Prostate gland (tissue), 2 donors: ENCODE data around the gene FKBP1B. TPM values are rescaled to one million over a fixed set of nuclear protein-coding genes. Genes with fewer than 3 reads are reported as not detected.

ENCODE experiments used
- DNase-seq: peaks from one replicate; pipeline ENCODE4 v3.0.0-alpha.2; 2019; ENCODE audit warnings: low spot score
- H3K27ac ChIP-seq, 2 donors: fragments of 200-600 bp; sonication (generic); 2 replicates each; pipeline ENCODE4 v1.5.1; 2017 to 2019
- H3K27me3 ChIP-seq: fragments of 200-600 bp; sonication (generic); replicated peaks from 2 replicates; pipeline ENCODE4 v1.5.1; 2019; ENCODE audit not compliant: insufficient read depth
- H3K36me3 ChIP-seq, 2 donors: fragments of 200-600 bp; sonication (generic); 1 replicate in 1 of 2; 2 replicates in 1 of 2; pipeline versions ENCODE4 v1.5.1 to v1.8.1; 2017 to 2019
- H3K4me1 ChIP-seq: fragments of 200-600 bp; sonication (generic); replicated peaks from 2 replicates; pipeline ENCODE4 v1.5.1; 2019
- H3K4me3 ChIP-seq, 2 donors: fragments of 200-600 bp; sonication (generic); 2 replicates each; pipeline ENCODE4 v1.5.1; 2017 to 2019
- H3K9me3 ChIP-seq: fragments of 200-600 bp; sonication (generic); 2 replicates; pipeline ENCODE4 v1.5.1; 2017
- CTCF ChIP-seq, 4 experiments: fragments of 200-600 bp in 2 of 4; fragments of 450-650 bp in 2 of 4; sonication (generic) in 2 of 4; IDR thresholded peaks; 1 replicate in 3 of 4; 2 replicates in 1 of 4; pipeline ENCODE4 v1.5.1; 2016 to 2019; ENCODE audit warnings: antibody characterized with exemption in 4 of 4, mild to moderate bottlenecking in 2 of 4, moderate library complexity in 2 of 4
- POLR2A ChIP-seq: fragments of 450-650 bp; IDR thresholded peaks from one replicate; pipeline ENCODE4 v1.6.1; 2016; ENCODE audit warnings: antibody characterized with exemption, mild to moderate bottlenecking
- POLR2AphosphoS5 ChIP-seq: sonication (generic); formaldehyde crosslinking; IDR thresholded peaks from one replicate; pipeline ENCODE4 v1.6.1; 2017; ENCODE audit warnings: antibody characterized with exemption
- WGBS: methylation state at CpG from one replicate; pipeline ENCODE4 v1.1.5; 2018; 5-methylcytosine and 5-hydroxymethylcytosine counted together
- intact Hi-C: fragments of 100-400 bp; cut with DNase I; formaldehyde crosslinking; loops from one replicate; pipeline ENCODE4 v1.14.2; 2022
- total RNA-seq, 2 donors: library from RNA; depleted of rRNA; stranded (reverse); fragments of >200 nt; gene quantifications; one replicate each; pipeline ENCODE4 v1.1.0, GENCODE V29; 2016

FKBP1B gene
- total RNA-seq, 2 donors from 2014 or later, result 8.5 to 8.6 TPM

- TF ChIP-seq POLR2AphosphoS5 (no peak), POLR2A (no peak)
Observed at GRCh38 chr2:24065341-24065740, 15.8 kb downstream of the FKBP1B start.

GRCh38 chr2:24072259-24072658 lies 22.7 kb downstream of the FKBP1B start:
- TF ChIP-seq POLR2A (no peak), CTCF (IDR thresholded peaks at IDR 0.05) (no peak), POLR2AphosphoS5 (no peak)
- intact Hi-C loops, result no loop called here
- no peak overlapping the region for H3K27ac ChIP-seq

More at GRCh38 chr2:24065341-24065740, 15.8 kb downstream of the FKBP1B start:
- Histone ChIP-seq H3K4me3 (no peak overlapping the region), H3K27ac (no peak overlapping the region), H3K27me3 (no peaks in the 10 kb centered on the region), H3K9me3 (no peaks in the 10 kb centered on the region), H3K36me3 (no peaks in the 10 kb centered on the region), H3K4me1 (no peaks in the 10 kb centered on the region)
- DNase-seq, result no peak
- intact Hi-C loops, result no loop called here
- 79% methylated on average over 2 of the region's 2 CpGs for WGBS

DNA sequence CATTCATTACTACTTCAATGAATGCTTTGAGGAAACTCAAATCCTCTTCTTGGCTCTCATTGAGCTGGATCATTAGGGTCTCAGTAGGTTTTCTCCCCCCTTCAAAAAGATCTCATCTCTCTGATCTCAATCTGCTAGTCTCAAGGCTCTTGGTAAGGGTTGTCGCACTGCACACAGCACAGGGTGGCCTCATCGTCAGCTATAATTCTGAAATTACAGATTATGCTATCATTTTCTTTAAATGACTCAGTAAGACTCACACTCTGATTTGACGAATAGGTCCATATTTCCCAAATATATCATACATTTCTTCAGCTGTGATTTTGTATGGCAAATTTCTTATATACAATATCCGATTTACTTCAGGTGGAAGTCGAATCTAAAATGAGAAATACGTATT lies 24.3 kb downstream of the FKBP1B start:
- 94% methylated on average over 6 of the region's 6 CpGs for WGBS
- Histone ChIP-seq H3K4me3 (no peak overlapping the region), H3K9me3 (no peaks in the 10 kb centered on the region), H3K27ac (no peak overlapping the region), H3K36me3 (no peaks in the 10 kb centered on the region), H3K27me3 (no peaks in the 10 kb centered on the region), H3K4me1 (no peaks in the 10 kb centered on the region)
- intact Hi-C loops, result no loop called here
- no peak for DNase-seq
- TF ChIP-seq CTCF (IDR thresholded peaks at IDR 0.05) (no peak), POLR2A (no peak), POLR2AphosphoS5 (no peak)

More at GRCh38 chr2:24072259-24072658, 22.7 kb downstream of the FKBP1B start:
- Histone ChIP-seq H3K27me3 (no peaks in the 10 kb centered on the region), H3K4me1 (no peaks in the 10 kb centered on the region), H3K4me3 (no peak overlapping the region), H3K9me3 (no peaks in the 10 kb centered on the region), H3K36me3 (no peaks in the 10 kb centered on the region)
- DNase-seq, result no peak
- WGBS, result 97% methylated on average over 4 of the region's 4 CpGs

DNA sequence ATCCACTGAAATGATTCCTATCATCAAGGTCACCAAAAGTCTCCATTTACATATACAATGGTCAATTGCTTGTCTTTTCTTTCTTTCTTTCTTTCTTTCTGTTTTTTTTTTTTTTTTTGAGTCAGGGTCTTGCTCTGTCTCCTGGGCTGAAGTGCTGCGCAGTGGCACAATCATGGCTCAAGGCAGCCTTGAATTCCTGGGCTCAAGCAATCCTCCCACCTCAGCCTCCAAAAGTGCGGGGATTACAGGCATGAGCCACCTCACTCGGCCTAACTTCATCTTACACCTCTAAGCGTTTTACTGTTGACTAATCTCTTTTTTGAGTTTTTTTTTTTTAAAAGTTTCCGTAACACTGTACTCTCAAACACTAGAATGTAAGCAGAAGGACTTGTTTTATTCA lies 25.7 kb downstream of the FKBP1B start:
- Histone ChIP-seq H3K4me1 (no peaks in the 10 kb centered on the region), H3K27me3 (no peaks in the 10 kb centered on the region), H3K4me3 (peak overlapping the region; percentile 53 to 55), H3K9me3 (no peaks in the 10 kb centered on the region), H3K27ac (peak overlapping the region; percentile 98), H3K36me3 (no peaks in the 10 kb centered on the region)
- intact Hi-C loops, result no loop called here
- DNase-seq, result no peak
- WGBS, result 56% methylated on average over 5 of the region's 5 CpGs
- TF ChIP-seq CTCF (IDR thresholded peaks at IDR 0.05), result no peak
- no peak for TF ChIP-seq POLR2A
- no peak for TF ChIP-seq POLR2AphosphoS5

DNA sequence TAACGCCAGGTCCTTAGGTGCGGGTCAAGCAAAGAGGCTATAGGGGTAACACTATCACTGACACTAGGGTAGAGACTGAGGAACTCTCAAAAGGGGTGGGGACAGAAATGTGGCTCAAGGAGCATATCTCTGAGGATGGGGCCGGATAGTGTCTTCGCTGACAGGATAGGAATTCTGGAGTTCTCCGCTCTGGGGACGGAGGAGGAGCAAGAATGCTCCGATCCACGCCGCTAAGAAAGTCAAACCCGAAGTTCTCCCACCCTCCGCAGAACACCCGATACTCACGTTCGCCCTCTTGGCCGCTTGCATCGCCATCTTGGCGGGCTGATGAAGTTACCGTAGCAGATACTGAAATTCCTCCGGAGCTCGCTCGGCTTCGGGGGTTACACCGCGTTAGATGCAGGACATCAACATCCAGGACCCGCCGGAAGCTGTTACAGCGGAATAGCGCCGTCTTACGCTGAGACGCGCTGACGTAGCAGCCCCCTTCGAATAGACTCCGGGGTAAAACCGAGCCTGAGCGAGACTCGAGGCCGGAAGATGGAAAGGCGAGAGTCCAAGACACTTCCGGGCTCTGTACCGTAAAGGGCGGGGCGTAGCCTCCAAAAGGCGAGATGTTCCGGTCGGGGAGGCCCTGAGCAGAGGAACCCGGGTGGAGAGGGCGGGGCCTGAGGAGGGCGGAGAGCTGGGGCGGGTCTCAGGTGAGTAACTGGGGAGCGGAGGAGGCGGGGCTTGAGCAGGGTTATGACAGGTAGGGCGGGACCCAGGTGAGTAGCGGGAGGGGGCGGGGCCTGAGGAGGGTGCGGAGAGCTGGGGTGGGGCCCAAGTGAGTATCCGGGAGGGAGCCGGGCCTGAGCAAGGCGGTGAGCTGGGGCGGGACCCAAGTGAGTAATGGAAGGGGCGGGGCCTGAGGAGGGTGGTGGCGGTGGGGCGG lies 26.6 kb downstream of the FKBP1B start, which contains the start of gene SF3B6:
TSS of gene SF3B6 (minus strand) at position 412 of the 934 bp plus-strand sequence. CDS start at position 315, 97 bp downstream.
- no peaks in the 10 kb centered on the region for H3K36me3 ChIP-seq
- TF ChIP-seq POLR2A (peak; percentile 75), CTCF (IDR thresholded peaks at IDR 0.05) (peak in 1 of 4 experiments; percentile 26), POLR2AphosphoS5 (peak; percentile 99)

More for the DNA sequence above, 26.6 kb downstream of the FKBP1B start, which contains the start of gene SF3B6:
- intact Hi-C loops, result loop anchor here (2.0 kb wide), 1 partner anchor 149 kb away; the partner anchor contains the start of gene ATAD2B
- peak within 1 kb of the TSS; percentile 98 for H3K27ac ChIP-seq
- 1% methylated on average over 64 of the region's 64 CpGs for WGBS
- peak within 1 kb of the TSS; percentile 53 to 55 for H3K4me3 ChIP-seq
- H3K9me3 ChIP-seq, result no peaks in the 10 kb centered on the region
- no peaks in the 10 kb centered on the region for H3K27me3 ChIP-seq
- no peaks in the 10 kb centered on the region for H3K4me1 ChIP-seq
- peak; percentile 100 for DNase-seq
